ENCODE results near the gene BAHCC1.

BAHCC1 gene

DNA sequence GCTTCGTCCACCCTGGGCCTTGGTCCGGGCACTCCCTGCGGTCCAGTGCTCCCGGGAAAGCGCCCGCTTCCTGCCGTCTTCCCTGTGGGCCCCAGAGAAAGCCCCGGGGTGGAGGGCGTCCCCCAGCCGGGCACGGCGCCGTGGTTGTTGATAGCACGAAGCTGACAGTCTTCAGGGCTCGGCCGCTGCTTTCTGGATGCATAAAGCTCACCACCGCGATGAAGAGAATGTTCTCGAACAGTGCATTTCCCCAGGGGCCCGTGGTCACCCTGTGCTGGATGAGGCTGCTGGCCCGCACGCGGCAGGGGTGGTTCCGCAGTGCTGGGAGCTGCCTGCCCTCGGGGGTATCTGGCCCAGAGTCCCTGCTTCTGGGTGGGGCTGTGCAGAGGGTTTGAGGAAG lies 53.2 kb downstream of the BAHCC1 start:
- no peaks in the 10 kb centered on the region for H3K4me1 ChIP-seq (ENCODE audit: control insufficient read depth, insufficient read depth, low read length)
- H3K9ac ChIP-seq (ENCODE audit: low read length): no peak overlapping the region
- H3K27me3 ChIP-seq (ENCODE audit: control insufficient read depth, insufficient read depth, low read length): no peaks in the 10 kb centered on the region
- H3K36me3 ChIP-seq (ENCODE audit: control insufficient read depth, insufficient read depth, low read length): no peaks in the 10 kb centered on the region
- no peak overlapping the region for H3K4me3 ChIP-seq (ENCODE audit: low read length)
- no peak overlapping the region for H3K27ac ChIP-seq (ENCODE audit: low read depth, low read length)

- Histone ChIP-seq H3K36me3 (ENCODE audit: control insufficient read depth, insufficient read depth, low read length) (no peaks in the 10 kb centered on the region), H3K9ac (ENCODE audit: low read length) (no peak overlapping the region), H3K27me3 (ENCODE audit: control insufficient read depth, insufficient read depth, low read length) (no peaks in the 10 kb centered on the region), H3K4me3 (ENCODE audit: low read length) (no peak overlapping the region), H3K27ac (ENCODE audit: low read depth, low read length) (no peak overlapping the region), H3K4me1 (ENCODE audit: control insufficient read depth, insufficient read depth, low read length) (no peaks in the 10 kb centered on the region)
These were observed 53.7 kb downstream of the BAHCC1 start for GRCh38 chr17:81448950-81449349.

- Histone ChIP-seq H3K36me3 (ENCODE audit: control insufficient read depth, insufficient read depth, low read length) (no peaks in the 10 kb centered on the region), H3K27ac (ENCODE audit: low read depth, low read length) (no peak overlapping the region), H3K4me1 (ENCODE audit: control insufficient read depth, insufficient read depth, low read length) (no peaks in the 10 kb centered on the region), H3K4me3 (ENCODE audit: low read length) (no peak overlapping the region), H3K27me3 (ENCODE audit: control insufficient read depth, insufficient read depth, low read length) (no peaks in the 10 kb centered on the region), H3K9ac (ENCODE audit: low read length) (no peak overlapping the region)
These were observed 54.1 kb downstream of the BAHCC1 start for GRCh38 chr17:81449351-81449750.

GRCh38 chr17:81451823-81452222 lies 56.6 kb downstream of the BAHCC1 start:
- Histone ChIP-seq H3K27ac (ENCODE audit: low read depth, low read length) (no peak overlapping the region), H3K36me3 (ENCODE audit: control insufficient read depth, insufficient read depth, low read length) (no peaks in the 10 kb centered on the region), H3K4me3 (ENCODE audit: low read length) (no peak overlapping the region), H3K27me3 (ENCODE audit: control insufficient read depth, insufficient read depth, low read length) (no peaks in the 10 kb centered on the region), H3K9ac (ENCODE audit: low read length) (no peak overlapping the region), H3K4me1 (ENCODE audit: control insufficient read depth, insufficient read depth, low read length) (no peaks in the 10 kb centered on the region)

GRCh38 chr17:81452551-81452950 lies 57.3 kb downstream of the BAHCC1 start:
- H3K27ac ChIP-seq (ENCODE audit: low read depth, low read length): no peak overlapping the region
- no peak overlapping the region for H3K9ac ChIP-seq (ENCODE audit: low read length)
- no peak overlapping the region for H3K4me3 ChIP-seq (ENCODE audit: low read length)
- H3K27me3 ChIP-seq (ENCODE audit: control insufficient read depth, insufficient read depth, low read length): no peaks in the 10 kb centered on the region
- H3K36me3 ChIP-seq (ENCODE audit: control insufficient read depth, insufficient read depth, low read length): no peaks in the 10 kb centered on the region
- no peaks in the 10 kb centered on the region for H3K4me1 ChIP-seq (ENCODE audit: control insufficient read depth, insufficient read depth, low read length)

- no peaks in the 10 kb centered on the region for H3K27me3 ChIP-seq (ENCODE audit: control insufficient read depth, insufficient read depth, low read length)
- H3K4me1 ChIP-seq (ENCODE audit: control insufficient read depth, insufficient read depth, low read length): no peaks in the 10 kb centered on the region
- no peaks in the 10 kb centered on the region for H3K36me3 ChIP-seq (ENCODE audit: control insufficient read depth, insufficient read depth, low read length)
- no peak overlapping the region for H3K9ac ChIP-seq (ENCODE audit: low read length)
- no peak overlapping the region for H3K27ac ChIP-seq (ENCODE audit: low read depth, low read length)
- H3K4me3 ChIP-seq (ENCODE audit: low read length): no peak overlapping the region
These were observed 57.8 kb downstream of the BAHCC1 start for GRCh38 chr17:81453076-81453475.

- H3K27me3 ChIP-seq (ENCODE audit: control insufficient read depth, insufficient read depth, low read length): no peaks in the 10 kb centered on the region
- H3K36me3 ChIP-seq (ENCODE audit: control insufficient read depth, insufficient read depth, low read length): no peaks in the 10 kb centered on the region
- no peaks in the 10 kb centered on the region for H3K4me1 ChIP-seq (ENCODE audit: control insufficient read depth, insufficient read depth, low read length)
- H3K4me3 ChIP-seq (ENCODE audit: low read length): no peak overlapping the region
- no peak overlapping the region for H3K9ac ChIP-seq (ENCODE audit: low read length)
- no peak overlapping the region for H3K27ac ChIP-seq (ENCODE audit: low read depth, low read length)
These were observed 58.5 kb downstream of the BAHCC1 start for GRCh38 chr17:81453712-81454111.

DNA sequence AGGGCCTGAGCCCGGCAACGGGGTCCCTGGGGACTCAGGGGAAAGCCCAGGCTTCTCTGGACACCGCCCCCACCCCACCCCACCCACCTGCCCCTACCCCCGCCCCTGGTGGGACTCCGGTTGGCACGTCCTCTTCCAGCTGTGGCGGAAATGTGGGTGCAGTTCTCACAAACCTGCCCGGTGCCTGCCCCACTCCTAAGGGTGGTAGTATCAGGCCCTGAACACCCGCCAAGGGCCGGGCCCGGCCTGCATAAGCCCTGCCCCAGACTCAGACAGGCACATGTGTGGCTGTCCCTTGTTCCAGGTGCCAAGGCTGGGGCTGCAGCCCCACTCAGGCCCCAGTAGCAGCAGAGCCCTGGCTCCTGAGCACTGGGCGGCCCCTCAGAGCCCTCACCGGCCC lies 59.2 kb downstream of the BAHCC1 start:
- no peaks in the 10 kb centered on the region for H3K27me3 ChIP-seq (ENCODE audit: control insufficient read depth, insufficient read depth, low read length)
- H3K4me3 ChIP-seq (ENCODE audit: low read length): no peak overlapping the region
- no peaks in the 10 kb centered on the region for H3K4me1 ChIP-seq (ENCODE audit: control insufficient read depth, insufficient read depth, low read length)
- no peak overlapping the region for H3K9ac ChIP-seq (ENCODE audit: low read length)
- H3K36me3 ChIP-seq (ENCODE audit: control insufficient read depth, insufficient read depth, low read length): no peaks in the 10 kb centered on the region
- H3K27ac ChIP-seq (ENCODE audit: low read depth, low read length): no peak overlapping the region

GRCh38 chr17:81455387-81455786 lies 60.1 kb downstream of the BAHCC1 start:
- H3K27ac ChIP-seq (ENCODE audit: low read depth, low read length): no peak overlapping the region
- H3K4me3 ChIP-seq (ENCODE audit: low read length): no peak overlapping the region
- H3K27me3 ChIP-seq (ENCODE audit: control insufficient read depth, insufficient read depth, low read length): no peaks in the 10 kb centered on the region
- H3K4me1 ChIP-seq (ENCODE audit: control insufficient read depth, insufficient read depth, low read length): no peaks in the 10 kb centered on the region
- H3K9ac ChIP-seq (ENCODE audit: low read length): no peak overlapping the region
- no peaks in the 10 kb centered on the region for H3K36me3 ChIP-seq (ENCODE audit: control insufficient read depth, insufficient read depth, low read length)

GRCh38 chr17:81456091-81456490 lies 60.8 kb downstream of the BAHCC1 start:
- Histone ChIP-seq H3K4me3 (ENCODE audit: low read length) (no peak overlapping the region), H3K27ac (ENCODE audit: low read depth, low read length) (no peak overlapping the region), H3K36me3 (ENCODE audit: control insufficient read depth, insufficient read depth, low read length) (no peaks in the 10 kb centered on the region), H3K4me1 (ENCODE audit: control insufficient read depth, insufficient read depth, low read length) (no peaks in the 10 kb centered on the region), H3K9ac (ENCODE audit: low read length) (no peak overlapping the region), H3K27me3 (ENCODE audit: control insufficient read depth, insufficient read depth, low read length) (no peaks in the 10 kb centered on the region)

GRCh38 chr17:81456798-81457197 lies 61.5 kb downstream of the BAHCC1 start:
- Histone ChIP-seq H3K27ac (ENCODE audit: low read depth, low read length) (no peak overlapping the region), H3K27me3 (ENCODE audit: control insufficient read depth, insufficient read depth, low read length) (no peaks in the 10 kb centered on the region), H3K4me1 (ENCODE audit: control insufficient read depth, insufficient read depth, low read length) (no peaks in the 10 kb centered on the region), H3K9ac (ENCODE audit: low read length) (no peak overlapping the region), H3K4me3 (ENCODE audit: low read length) (no peak overlapping the region), H3K36me3 (ENCODE audit: control insufficient read depth, insufficient read depth, low read length) (no peaks in the 10 kb centered on the region)

DNA sequence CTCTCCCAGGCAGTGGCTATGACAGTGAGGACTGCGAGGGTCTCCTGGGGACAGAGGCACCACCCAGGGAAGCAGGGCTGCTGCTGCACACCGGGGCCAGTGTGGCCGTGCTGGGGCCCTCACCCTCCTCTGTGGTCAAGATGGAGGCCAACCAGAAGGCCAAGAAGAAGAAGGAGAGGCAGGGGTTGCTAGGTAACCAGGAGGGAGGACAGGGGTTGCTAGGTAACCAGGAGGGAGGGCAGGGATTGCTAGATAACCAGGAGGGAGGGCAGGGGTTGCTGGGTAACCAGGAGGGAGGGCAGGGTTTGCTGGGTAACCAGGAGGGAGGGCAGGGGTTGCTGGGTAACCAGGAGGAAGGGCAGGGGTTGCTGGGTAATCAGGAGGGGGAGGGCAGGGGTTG lies 62.1 kb downstream of the BAHCC1 start:
- Histone ChIP-seq H3K4me3 (ENCODE audit: low read length) (no peak overlapping the region), H3K4me1 (ENCODE audit: control insufficient read depth, insufficient read depth, low read length) (no peaks in the 10 kb centered on the region), H3K27me3 (ENCODE audit: control insufficient read depth, insufficient read depth, low read length) (no peaks in the 10 kb centered on the region), H3K36me3 (ENCODE audit: control insufficient read depth, insufficient read depth, low read length) (no peaks in the 10 kb centered on the region), H3K9ac (ENCODE audit: low read length) (no peak overlapping the region), H3K27ac (ENCODE audit: low read depth, low read length) (no peak overlapping the region)

DNA sequence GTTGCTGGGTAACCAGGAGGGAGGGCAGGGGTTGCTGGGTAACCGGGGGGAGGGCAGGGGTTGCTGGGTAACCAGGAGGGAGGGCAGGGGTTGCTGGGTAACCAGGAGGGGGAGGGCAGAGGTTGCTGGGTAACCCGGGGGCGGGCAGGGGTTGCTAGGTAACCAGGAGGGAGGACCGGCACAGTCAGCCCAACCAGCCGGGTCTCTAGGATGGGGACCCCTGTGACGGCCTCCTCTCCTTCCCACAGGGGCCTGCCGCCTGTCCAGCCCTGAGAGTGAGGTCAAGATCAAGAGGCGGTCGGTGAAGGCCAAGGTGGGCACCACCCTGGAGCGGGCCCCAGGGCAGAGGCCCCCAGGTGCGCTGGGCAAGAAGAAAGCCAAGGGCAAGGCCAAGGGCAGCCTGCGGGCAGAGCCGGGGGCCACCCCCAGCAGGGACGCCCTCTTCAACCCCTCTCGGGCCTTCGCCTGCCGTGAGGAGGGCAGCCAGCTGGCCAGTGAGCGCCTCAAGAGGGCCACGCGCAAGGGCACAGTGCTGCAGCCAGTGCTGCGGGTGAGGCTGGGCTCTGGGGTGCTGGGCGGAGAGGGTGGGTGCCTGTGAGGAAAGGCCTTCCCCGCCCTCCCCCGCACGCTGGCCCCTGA lies 62.8 kb downstream of the BAHCC1 start:
- no peaks in the 10 kb centered on the region for H3K36me3 ChIP-seq (ENCODE audit: control insufficient read depth, insufficient read depth, low read length)
- H3K4me1 ChIP-seq (ENCODE audit: control insufficient read depth, insufficient read depth, low read length): no peaks in the 10 kb centered on the region

More for the DNA sequence above, 62.8 kb downstream of the BAHCC1 start:
- Histone ChIP-seq H3K9ac (ENCODE audit: low read length) (no peak overlapping the region), H3K27ac (ENCODE audit: low read depth, low read length) (no peak overlapping the region), H3K4me3 (ENCODE audit: low read length) (no peak overlapping the region), H3K27me3 (ENCODE audit: control insufficient read depth, insufficient read depth, low read length) (no peaks in the 10 kb centered on the region)

Data from rectal smooth muscle tissue (tissue), 1 donor.